H9 (cell line): ENCODE measurements around the gene F3. TPM values are rescaled to one million over a fixed set of nuclear protein-coding genes. Genes with fewer than 3 reads are reported as not detected.

ENCODE experiments used
- DNase-seq: peaks from one replicate; pipeline ENCODE4 v3.0.0-alpha.2; 2017
- H2AFZ ChIP-seq: one replicate; pipeline ENCODE4 v1.6.1; 2013; ENCODE audit warnings: mild to moderate bottlenecking, low read length, control low read depth, moderate library complexity
- H2AK5ac ChIP-seq: 2 replicates; pipeline ENCODE4 v1.6.1; 2013; ENCODE audit warnings: low read length, control low read depth, mixed read lengths; ENCODE audit not compliant: insufficient read length
- H2BK120ac ChIP-seq: one replicate; pipeline ENCODE4 v1.6.1; 2013; ENCODE audit warnings: low read depth, mild to moderate bottlenecking, low read length, control low read depth, inconsistent platforms; ENCODE audit not compliant: poor library complexity, severe bottlenecking
- H2BK12ac ChIP-seq: 2 replicates; pipeline ENCODE4 v1.6.1; 2013; ENCODE audit warnings: low read length, control low read depth, mixed read lengths, low read depth; ENCODE audit not compliant: insufficient read length
- H2BK15ac ChIP-seq: 2 replicates; pipeline ENCODE4 v1.6.1; 2013; ENCODE audit warnings: low read depth, low read length, control low read depth
- H2BK20ac ChIP-seq: one replicate; pipeline ENCODE4 v1.6.1; 2013; ENCODE audit warnings: low read depth, mild to moderate bottlenecking, low read length, control low read depth, inconsistent platforms; ENCODE audit not compliant: poor library complexity, severe bottlenecking
- H2BK5ac ChIP-seq: 2 replicates; pipeline ENCODE4 v1.6.1; 2013; ENCODE audit warnings: low read length, control low read depth, mixed read lengths; ENCODE audit not compliant: insufficient read length
- H3K14ac ChIP-seq: 2 replicates; pipeline ENCODE4 v1.6.1; 2013; ENCODE audit warnings: low read length, control low read depth; ENCODE audit not compliant: insufficient read depth
- H3K18ac ChIP-seq: 2 replicates; pipeline ENCODE4 v1.6.1; 2013; ENCODE audit warnings: low read depth, mild to moderate bottlenecking, mixed read lengths, low read length, control low read depth; ENCODE audit not compliant: insufficient read length
- H3K23ac ChIP-seq: 2 replicates; pipeline ENCODE4 v1.6.1; 2013; ENCODE audit warnings: low read length, control low read depth, mixed read lengths, low read depth; ENCODE audit not compliant: insufficient read length
- H3K23me2 ChIP-seq: 2 replicates; pipeline ENCODE4 v1.6.1; 2013; ENCODE audit warnings: low read depth, mild to moderate bottlenecking, mixed read lengths, low read length, control low read depth; ENCODE audit not compliant: insufficient read length, poor library complexity, severe bottlenecking
- H3K27ac ChIP-seq: 2 replicates; pipeline ENCODE4 v1.5.1; 2013; ENCODE audit warnings: low read length, control low read depth, mixed read lengths, low read depth; ENCODE audit not compliant: insufficient read length
- H3K27me3 ChIP-seq: 2 replicates; pipeline ENCODE4 v1.6.1; 2013; ENCODE audit warnings: low read length, control low read depth, inconsistent platforms; ENCODE audit not compliant: insufficient read depth
- H3K4ac ChIP-seq: 2 replicates; pipeline ENCODE4 v1.6.1; 2013; ENCODE audit warnings: low read depth, mild to moderate bottlenecking, control low read depth, inconsistent platforms, low read length, moderate library complexity
- H3K4me1 ChIP-seq: 2 replicates; pipeline ENCODE4 v1.6.1; 2013; ENCODE audit warnings: low read length, control low read depth, inconsistent platforms; ENCODE audit not compliant: insufficient read depth
- H3K4me2 ChIP-seq: 2 replicates; pipeline ENCODE4 v1.6.1; 2013; ENCODE audit warnings: low read length, control low read depth, mixed read lengths; ENCODE audit not compliant: insufficient read length, insufficient read depth
- H3K56ac ChIP-seq: 2 replicates; pipeline ENCODE4 v1.6.1; 2013; ENCODE audit warnings: low read depth, mild to moderate bottlenecking, mixed read lengths, low read length, control low read depth; ENCODE audit not compliant: insufficient read length
- H3K79me1 ChIP-seq: 2 replicates; pipeline ENCODE4 v1.6.1; 2013; ENCODE audit warnings: low read depth, mild to moderate bottlenecking, moderate library complexity, low read length, control low read depth, inconsistent platforms; ENCODE audit not compliant: insufficient read depth, poor library complexity, severe bottlenecking
- H3K79me2 ChIP-seq: 2 replicates; pipeline ENCODE4 v1.6.1; 2013; ENCODE audit warnings: low read length, control low read depth, inconsistent platforms; ENCODE audit not compliant: insufficient read depth
- H3K9ac ChIP-seq: 2 replicates; pipeline ENCODE4 v1.6.1; 2013; ENCODE audit warnings: low read length, control low read depth, mixed read lengths; ENCODE audit not compliant: insufficient read length; ENCODE audit errors: extremely low read depth
- H3K9me3 ChIP-seq: one replicate; pipeline ENCODE4 v1.6.1; 2013; ENCODE audit warnings: low read depth, low read length, inconsistent platforms; ENCODE audit not compliant: control insufficient read depth
- H3T11ph ChIP-seq: one replicate; pipeline ENCODE4 v1.6.1; 2013; ENCODE audit warnings: mild to moderate bottlenecking, low read length, control low read depth, inconsistent platforms
- H4K20me1 ChIP-seq: one replicate; pipeline ENCODE4 v1.6.1; 2013; ENCODE audit not compliant: control insufficient read depth, insufficient read length, insufficient read depth
- H4K5ac ChIP-seq: 2 replicates; pipeline ENCODE4 v1.6.1; 2013; ENCODE audit warnings: low read depth, mild to moderate bottlenecking, mixed read lengths, low read length, control low read depth; ENCODE audit not compliant: insufficient read length
- H4K8ac ChIP-seq: replicated peaks from 2 replicates; pipeline ENCODE4 v1.6.1; 2013; ENCODE audit warnings: low read length, control low read depth, mixed read lengths, low read depth; ENCODE audit not compliant: insufficient read length
- H4K91ac ChIP-seq: 2 replicates; pipeline ENCODE4 v1.6.1; 2013; ENCODE audit warnings: low read depth, mild to moderate bottlenecking, moderate library complexity, mixed read lengths, low read length, control low read depth; ENCODE audit not compliant: insufficient read length
- H3K27ac Mint-ChIP-seq, 3 experiments: 2 replicates in 2 of 3; 3 replicates in 1 of 3; pipeline ENCODE4 v1.8.0; 2020 to 2021; ENCODE audit warnings: mixed read lengths in 3 of 3, mild to moderate bottlenecking in 1 of 3, moderate library complexity in 1 of 3
- H3K27me3 Mint-ChIP-seq: 2 replicates; pipeline ENCODE4 v1.8.0; 2021; ENCODE audit warnings: low read depth, mild to moderate bottlenecking, moderate library complexity, mixed read lengths
- H3K36me3 Mint-ChIP-seq, 3 experiments: 2 replicates in 2 of 3; 3 replicates in 1 of 3; pipeline ENCODE4 v1.8.0; 2020 to 2021; ENCODE audit warnings: low read depth in 3 of 3, mixed read lengths in 3 of 3; ENCODE audit not compliant: insufficient read depth in 1 of 3
- H3K4me1 Mint-ChIP-seq, 2 experiments: 2 replicates each; pipeline ENCODE4 v1.8.0; 2020; ENCODE audit warnings: mixed read lengths in 2 of 2
- H3K4me3 Mint-ChIP-seq, 2 experiments: 2 replicates in 1 of 2; 3 replicates in 1 of 2; pipeline ENCODE4 v1.8.0; 2020 to 2021; ENCODE audit warnings: mild to moderate bottlenecking in 2 of 2, mixed read lengths in 2 of 2, moderate library complexity in 1 of 2
- H3K9me3 Mint-ChIP-seq, 2 experiments: 2 replicates in 1 of 2; 3 replicates in 1 of 2; pipeline ENCODE4 v1.8.0; 2020; ENCODE audit warnings: mild to moderate bottlenecking in 2 of 2, mixed read lengths in 2 of 2, moderate library complexity in 1 of 2
- CTCF ChIP-seq: fragments of 200-600 bp; sonication (generic); conservative IDR thresholded peaks from 3 replicates; pipeline ENCODE4 v1.8.0; 2021; ENCODE audit warnings: antibody characterized with exemption, mild to moderate bottlenecking
- WGBS: extraction: QIAGEN DNeasy Blood & Tissue Kit; methylation state at CpG from one replicate; pipeline ENCODE4 v1.1.7; 2013; ENCODE audit warnings: missing lambda C conversion rate, low lambda C conversion rate, mixed read lengths; ENCODE audit not compliant: insufficient read length; ENCODE audit errors: extremely low coverage; 5-methylcytosine and 5-hydroxymethylcytosine counted together
- total RNA-seq: library from RNA; stranded (reverse); gene quantifications from 2 replicates; pipeline ENCODE4 v1.2.1, GENCODE V29; 2021

F3 gene
- total RNA-seq, 1 experiment from 2014 or later, result 21.7 TPM

GRCh38 chr1:94540440-94541245 lies 916 bp downstream of the F3 start:
- peak overlapping the region; percentile 95 for H3K4me2 ChIP-seq
- H3K4ac ChIP-seq, result no peak overlapping the region
- no peak overlapping the region for H3K14ac ChIP-seq
- H3K79me1 ChIP-seq, result no peaks in the 10 kb centered on the region
- H2AK5ac ChIP-seq, result no peak overlapping the region
- no peaks in the 10 kb centered on the region for H3K4me1 ChIP-seq
- peaks cover 19% of the 10 kb centered on the region for H3K27me3 Mint-ChIP-seq
- peak overlapping the region in 2 of 3 experiments; percentile 36 to 52; a peak in 2 of 7 replicates for H3K27ac Mint-ChIP-seq
- DNase-seq, result no peak
- no peak overlapping the region for H2BK5ac ChIP-seq
- H2BK20ac ChIP-seq, result no peak overlapping the region
- H4K20me1 ChIP-seq, result no peaks in the 10 kb centered on the region
- no peak for TF ChIP-seq CTCF
- peak overlapping the region; percentile 84 to 88 for H3K4me3 Mint-ChIP-seq
- no peaks in the 10 kb centered on the region for H3K9me3 ChIP-seq
- peaks cover 36 to 47% of the 10 kb centered on the region in 2 experiments for H3K4me1 Mint-ChIP-seq
- peaks cover 17% of the 10 kb centered on the region for H3K23me2 ChIP-seq
- H3K56ac ChIP-seq, result no peak overlapping the region
- no peaks in the 10 kb centered on the region for H3K79me2 ChIP-seq
- no CpG with 5 or more reads among the region's 23 CpGs for WGBS
- no peak overlapping the region for H2BK15ac ChIP-seq
- H4K91ac ChIP-seq, result no peak overlapping the region
- no peak overlapping the region for H4K5ac ChIP-seq
- H2AFZ ChIP-seq, result no peak overlapping the region
- H3K23ac ChIP-seq, result no peak overlapping the region
- H3K36me3 Mint-ChIP-seq, result peaks cover 1 to 44% (median 17%) of the 10 kb centered on the region in 3 experiments; a peak in 6 of 7 replicates
- H2BK12ac ChIP-seq, result no peak overlapping the region
- H3K18ac ChIP-seq, result no peak overlapping the region
- no peak overlapping the region for H3K27ac ChIP-seq
- H3K27me3 ChIP-seq, result no peaks in the 10 kb centered on the region; the same call in 1 of the 2 replicates
- no peak overlapping the region for H3T11ph ChIP-seq
- peak overlapping the region; percentile 42 for H3K9ac ChIP-seq
- H2BK120ac ChIP-seq, result no peak overlapping the region
- H4K8ac ChIP-seq, result no peak overlapping the region
- 0 out of 5 replicates have a peak, but pooled peaks cover 0 to 2% of the 10 kb centered on the region in 2 experiments for H3K9me3 Mint-ChIP-seq
